NT2/D1 (cell line): Measurements from ENCODE around the gene OR2L2.
"Not testable (repeated sequence)": the region's sequence is repeated elsewhere in the genome, so short reads cannot be mapped to it uniquely, and the experiment has no call there.

Experiments
- DNase-seq: peaks from one replicate; pipeline ENCODE4 v3.0.0-alpha.2; 2011; ENCODE audit warnings: low read depth, low spot score
- H3K27me3 ChIP-seq: 2 replicates; pipeline ENCODE4 v1.6.0; 2011; ENCODE audit warnings: mild to moderate bottlenecking; ENCODE audit not compliant: insufficient read length, insufficient read depth
- H3K36me3 ChIP-seq: 2 replicates; pipeline ENCODE4 v1.6.1; 2011; ENCODE audit warnings: mild to moderate bottlenecking, low read length, mixed read lengths; ENCODE audit not compliant: insufficient read depth, insufficient read length
- H3K4me1 ChIP-seq: 2 replicates; pipeline ENCODE4 v1.5.1; 2011; ENCODE audit not compliant: insufficient read depth, insufficient read length
- H3K4me3 ChIP-seq: 2 replicates; pipeline ENCODE4 v1.5.1; 2011; ENCODE audit warnings: low read depth; ENCODE audit not compliant: insufficient read length
- H3K9ac ChIP-seq: 2 replicates; pipeline ENCODE4 v1.6.0; 2011; ENCODE audit warnings: low read depth; ENCODE audit not compliant: insufficient read length
- H3K9me3 ChIP-seq: 2 replicates; pipeline ENCODE4 v1.5.1; 2011; ENCODE audit warnings: mild to moderate bottlenecking, low read length; ENCODE audit not compliant: insufficient read depth
- SUZ12 ChIP-seq: IDR thresholded peaks from 2 replicates; pipeline ENCODE4 v1.6.1; 2011; ENCODE audit not compliant: insufficient read length, insufficient read depth; ENCODE audit errors: extremely low read depth
- YY1 ChIP-seq: IDR thresholded peaks from 2 replicates; pipeline ENCODE4 v1.6.1; 2011; ENCODE audit not compliant: insufficient read length, insufficient read depth
- ZNF274 ChIP-seq: IDR thresholded peaks from 2 replicates; pipeline ENCODE4 v1.6.1; 2011; ENCODE audit warnings: mild to moderate bottlenecking, low read depth, low read length

Gene OR2L2

GRCh38 chr1:248045209-248045608, 15.3 kb downstream of the OR2L2 start:
- Histone ChIP-seq H3K36me3 (no peaks in the 10 kb centered on the region), H3K9me3 (no peaks in the 10 kb centered on the region), H3K27me3 (no peaks in the 10 kb centered on the region), H3K4me3 (no peak overlapping the region), H3K4me1 (no peaks in the 10 kb centered on the region), H3K9ac (no peak overlapping the region)
- no peak for DNase-seq
- TF ChIP-seq SUZ12, result no peak
- no peak for TF ChIP-seq ZNF274
- TF ChIP-seq YY1, result no peak

- Histone ChIP-seq H3K4me3 (no peak within 1 kb of the TSS), H3K9me3 (no peaks in the 10 kb centered on the region), H3K36me3 (no peaks in the 10 kb centered on the region), H3K9ac (no peak within 1 kb of the TSS), H3K4me1 (no peaks in the 10 kb centered on the region), H3K27me3 (no peaks in the 10 kb centered on the region)
- no peak for TF ChIP-seq YY1
- no peak for DNase-seq
Observed at GRCh38 chr1:248046536-248046935, 16.7 kb downstream of the OR2L2 start, which contains the start of gene OR2L3. TSS of gene OR2L3 (plus strand) at chr1:248046836. CDS start at chr1:248060682, 13,846 bp downstream.

DNA sequence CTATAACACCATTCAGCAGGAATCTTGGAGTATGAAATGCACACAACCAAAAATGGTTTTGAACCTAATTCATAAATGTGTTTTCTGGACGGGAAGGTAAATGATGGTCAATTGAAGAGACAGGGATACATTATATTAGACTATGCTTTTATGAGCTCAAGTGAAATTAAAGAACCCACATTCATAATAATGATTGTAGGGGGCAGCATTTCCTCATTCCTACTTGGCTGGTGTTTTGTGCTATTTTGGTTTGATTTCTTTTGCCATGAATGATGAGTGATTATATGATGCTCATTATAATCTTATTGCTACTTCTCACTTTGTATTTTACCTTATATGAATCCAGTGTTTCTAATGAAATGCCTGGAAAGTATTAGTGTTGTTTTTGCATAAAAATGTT, 17.1 kb downstream of the OR2L2 start:
- no peak overlapping the region for H3K4me3 ChIP-seq
- no peaks in the 10 kb centered on the region for H3K4me1 ChIP-seq
- no peak overlapping the region for H3K9ac ChIP-seq
- TF ChIP-seq SUZ12, result no peak
- TF ChIP-seq YY1, result no peak
- no peak for TF ChIP-seq ZNF274
- H3K9me3 ChIP-seq, result no peaks in the 10 kb centered on the region
- no peaks in the 10 kb centered on the region for H3K27me3 ChIP-seq
- no peak for DNase-seq
- no peaks in the 10 kb centered on the region for H3K36me3 ChIP-seq

DNA sequence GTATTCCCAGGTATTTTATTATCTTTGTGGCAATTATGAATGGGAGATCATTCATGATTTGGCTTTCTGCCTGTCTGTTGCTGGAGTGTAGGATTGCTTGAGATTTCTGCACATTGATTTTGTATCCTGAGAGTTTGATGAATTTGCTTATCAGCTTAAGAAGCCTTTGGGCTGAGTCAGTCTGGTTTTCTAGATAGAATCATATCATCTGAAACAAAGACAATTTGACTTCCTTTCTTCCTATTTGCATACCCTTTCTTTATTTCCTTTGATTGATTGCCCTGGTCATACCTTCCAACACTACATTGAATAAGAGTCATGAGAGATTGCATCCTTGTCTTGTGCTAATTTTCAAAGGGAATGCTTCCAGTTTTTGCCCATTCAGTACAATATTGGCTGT, 24.8 kb downstream of the OR2L2 start:
- no peaks in the 10 kb centered on the region for H3K36me3 ChIP-seq
- H3K4me1 ChIP-seq, result no peaks in the 10 kb centered on the region
- DNase-seq, result no peak
- TF ChIP-seq ZNF274 (no peak), SUZ12 (no peak), YY1 (no peak)
- no peak overlapping the region for H3K9ac ChIP-seq
- no peaks in the 10 kb centered on the region for H3K27me3 ChIP-seq
- no peak overlapping the region for H3K4me3 ChIP-seq
- H3K9me3 ChIP-seq, result no peaks in the 10 kb centered on the region

- TF ChIP-seq SUZ12 (no peak), ZNF274 (no peak), YY1 (no peak)
- H3K27me3 ChIP-seq, result no peaks in the 10 kb centered on the region
- no peak overlapping the region for H3K9ac ChIP-seq
- no peak for DNase-seq
- no peak overlapping the region for H3K4me3 ChIP-seq
- H3K36me3 ChIP-seq, result no peaks in the 10 kb centered on the region
- H3K4me1 ChIP-seq, result no peaks in the 10 kb centered on the region
- H3K9me3 ChIP-seq, result no peaks in the 10 kb centered on the region
Observed at GRCh38 chr1:248055261-248055660, 25.4 kb downstream of the OR2L2 start.

DNA sequence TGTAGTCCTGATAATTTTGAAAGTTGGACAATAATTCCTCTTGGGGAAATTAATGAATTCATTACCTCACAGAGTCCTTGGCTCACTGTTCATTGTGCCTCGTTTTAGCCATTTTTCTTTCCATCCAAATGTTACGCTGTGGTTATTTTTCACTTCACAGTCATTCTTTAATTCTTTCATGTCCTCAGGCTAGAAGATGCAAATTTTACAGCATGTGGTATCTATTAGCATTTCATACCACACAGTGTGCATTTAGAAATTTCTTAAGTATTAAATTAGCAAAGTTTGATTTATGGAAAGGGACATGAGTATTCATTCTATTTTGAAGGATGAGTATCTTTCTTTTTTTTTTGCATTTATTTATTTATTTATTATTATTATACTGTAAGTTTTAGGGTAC, 35.2 kb downstream of the OR2L2 start:
- no peak overlapping the region for H3K4me3 ChIP-seq
- H3K4me1 ChIP-seq, result no peaks in the 10 kb centered on the region
- no peaks in the 10 kb centered on the region for H3K9me3 ChIP-seq
- H3K36me3 ChIP-seq, result no peaks in the 10 kb centered on the region
- TF ChIP-seq ZNF274, result no peak
- no peak for TF ChIP-seq YY1
- no peak for TF ChIP-seq SUZ12
- H3K27me3 ChIP-seq, result peaks cover 3% of the 10 kb centered on the region
- H3K9ac ChIP-seq, result no peak overlapping the region
- DNase-seq, result no peak

- Histone ChIP-seq H3K36me3 (no peaks in the 10 kb centered on the region), H3K4me3 (no peak overlapping the region), H3K27me3 (peaks cover 3% of the 10 kb centered on the region), H3K9me3 (no peaks in the 10 kb centered on the region), H3K4me1 (no peaks in the 10 kb centered on the region), H3K9ac (no peak overlapping the region)
- TF ChIP-seq SUZ12 (no peak), YY1 (no peak), ZNF274 (no peak)
- DNase-seq, result no peak
Observed at GRCh38 chr1:248065604-248066003, 35.7 kb downstream of the OR2L2 start.

- not testable (repeated sequence) for H3K36me3 ChIP-seq, H3K4me1 ChIP-seq, DNase-seq, H3K9ac ChIP-seq, H3K4me3 ChIP-seq, H3K9me3 ChIP-seq, H3K27me3 ChIP-seq
Observed at GRCh38 chr1:248083864-248084263, 54.0 kb downstream of the OR2L2 start.
